ENCODE results near the gene ACTN3.
"Not testable (repeated sequence)": the region's sequence is repeated elsewhere in the genome, so short reads cannot be mapped to it uniquely, and the experiment has no call there.

DNA sequence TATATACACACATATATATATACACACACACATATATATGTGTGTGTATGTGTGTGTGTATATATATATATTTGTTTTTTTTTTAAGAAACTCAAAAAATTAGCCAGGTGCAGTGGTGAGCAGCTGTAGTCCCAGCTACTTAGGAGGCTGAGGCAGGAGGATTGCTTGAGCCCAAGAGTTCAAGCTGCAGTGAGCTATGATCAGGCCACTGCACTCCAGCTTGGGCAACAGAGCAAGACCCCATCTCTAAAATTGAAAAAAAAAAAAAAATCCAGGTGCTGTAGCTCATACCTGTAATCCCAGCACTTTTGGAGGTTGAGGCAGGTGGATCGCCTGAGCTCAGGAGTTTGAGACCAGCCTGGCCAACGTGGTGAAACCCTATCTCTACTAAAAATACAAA, 42.6 kb downstream of the ACTN3 start:
- not testable (repeated sequence) for TF ChIP-seq ZNF274 (IDR thresholded peaks at IDR 0.05; ENCODE audit: low read depth, low read length); YY1 (IDR thresholded peaks at IDR 0.05; ENCODE audit: insufficient read depth, insufficient read length)
